UCSD-AML1 (cell line): ENCODE measurements around the gene NR1I3.
"Not testable (repeated sequence)": the region's sequence is repeated elsewhere in the genome, so short reads cannot be mapped to it uniquely, and the experiment has no call there.

Experiments
- DNase-seq: peaks from one replicate; lab custom pipeline; 2025; ENCODE audit not compliant: unreplicated experiment; lab: John Stamatoyannopoulos, UW

Gene NR1I3

GRCh38 chr1:161250829-161251228 lies 12.8 kb upstream of the NR1I3 start:
- no peak for DNase-seq

- not testable (repeated sequence) for DNase-seq
Measured at GRCh38 chr1:161250100-161250499, 12.1 kb upstream of the NR1I3 start.

GRCh38 chr1:161244888-161245287 lies 6.9 kb upstream of the NR1I3 start:
- no peak for DNase-seq

- DNase-seq, result no peak
Measured at GRCh38 chr1:161242313-161242712, 4.3 kb upstream of the NR1I3 start.

DNA sequence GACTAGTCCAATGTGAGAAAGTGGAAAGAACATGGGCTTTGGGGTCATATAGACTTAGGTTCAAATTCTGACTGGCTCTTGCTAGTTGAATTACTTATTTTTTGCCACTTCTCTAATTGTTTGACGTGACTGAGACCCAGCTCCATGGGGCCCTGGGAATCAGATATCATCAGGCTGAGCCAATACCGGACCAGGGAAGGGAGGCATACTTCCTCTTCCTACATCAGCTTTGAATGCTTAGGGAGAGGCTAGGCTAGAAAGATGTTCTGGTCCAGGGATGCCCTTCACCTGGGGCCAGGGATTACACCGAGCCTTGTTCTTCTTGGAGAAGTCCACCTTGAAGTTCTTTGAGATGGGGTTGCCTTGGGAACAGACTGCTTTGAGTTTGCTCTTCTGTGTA lies 3.7 kb upstream of the NR1I3 start:
- peak; percentile 30 for DNase-seq

GRCh38 chr1:161235957-161236775 lies 1.8 kb downstream of the NR1I3 start:
- DNase-seq, result no peak

- no peak for DNase-seq
Measured at GRCh38 chr1:161233102-161233501, 4.9 kb downstream of the NR1I3 start.

GRCh38 chr1:161230762-161231161 lies 7.2 kb downstream of the NR1I3 start:
- DNase-seq, result no peak

- DNase-seq, result no peak
Measured at GRCh38 chr1:161229896-161230295, 8.1 kb downstream of the NR1I3 start.

GRCh38 chr1:161228032-161228431 lies 10.0 kb downstream of the NR1I3 start:
- DNase-seq, result no peak

- DNase-seq, result peak; percentile 83
Measured at GRCh38 chr1:161227196-161227871, 10.7 kb downstream of the NR1I3 start.

GRCh38 chr1:161226759-161227158 lies 11.2 kb downstream of the NR1I3 start:
- no peak for DNase-seq

DNA sequence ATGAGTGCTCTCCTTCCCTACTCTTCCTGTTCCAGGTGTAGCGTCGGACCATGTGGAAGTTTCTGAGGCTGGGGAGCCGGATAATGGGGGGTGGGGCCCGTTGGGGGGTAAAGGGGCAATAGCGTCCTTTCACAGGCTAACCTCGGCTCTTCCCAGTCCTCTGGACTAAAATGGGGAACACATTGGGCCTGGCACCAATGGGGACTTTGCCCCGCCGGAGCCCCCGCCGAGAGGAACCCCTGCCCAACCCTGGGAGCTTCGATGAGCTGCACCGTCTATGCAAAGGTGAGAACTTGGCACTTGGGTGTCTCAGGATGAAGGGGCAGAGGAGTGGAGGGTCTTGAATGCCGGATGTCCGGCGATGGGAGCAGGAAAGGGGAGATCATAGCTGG lies 11.7 kb downstream of the NR1I3 start:
- DNase-seq, result no peak

DNA sequence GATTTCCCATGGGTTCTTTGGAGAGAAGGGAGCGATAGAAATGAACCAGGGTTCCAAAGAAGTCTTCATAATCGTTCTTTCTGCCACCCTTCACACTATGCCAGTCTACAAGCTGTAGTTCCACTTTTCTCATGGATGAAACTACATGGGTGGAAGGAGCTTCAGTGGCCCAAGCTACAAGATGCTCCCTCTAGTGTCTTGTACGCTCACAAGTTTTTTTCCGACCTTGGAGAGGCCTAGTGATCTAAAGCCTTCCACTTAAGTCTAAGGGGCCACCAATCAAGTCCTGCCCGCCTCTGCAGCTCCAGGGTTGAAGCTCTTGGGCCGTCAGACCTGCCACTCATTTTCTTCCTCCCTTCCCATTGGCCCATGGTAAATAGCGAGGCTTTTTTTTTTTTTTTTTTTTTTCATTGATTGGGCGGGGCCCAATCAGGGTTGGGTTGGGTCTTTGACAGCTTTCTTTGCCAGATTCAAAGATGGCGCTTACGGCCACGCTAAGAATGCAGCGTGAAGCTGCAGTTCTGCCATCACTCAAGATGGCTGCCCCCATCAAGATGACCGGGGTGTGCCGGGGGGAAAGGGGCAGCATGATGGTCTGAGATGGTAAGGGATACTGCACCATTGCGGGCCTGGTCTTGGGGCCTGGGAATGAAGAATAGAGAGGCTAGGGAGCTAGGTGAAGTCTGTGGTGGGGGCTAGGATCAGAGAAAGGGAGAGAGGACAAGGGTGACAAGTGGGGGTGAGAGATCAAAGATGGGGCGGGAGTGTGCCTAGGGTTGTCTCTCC lies 12.3 kb downstream of the NR1I3 start, which contains the start of gene TOMM40L:
TSS of gene TOMM40L (plus strand) at position 527 of the 786 bp plus-strand sequence. CDS start 430 bp downstream, outside the sequence.
- DNase-seq, result peak; percentile 90

DNA sequence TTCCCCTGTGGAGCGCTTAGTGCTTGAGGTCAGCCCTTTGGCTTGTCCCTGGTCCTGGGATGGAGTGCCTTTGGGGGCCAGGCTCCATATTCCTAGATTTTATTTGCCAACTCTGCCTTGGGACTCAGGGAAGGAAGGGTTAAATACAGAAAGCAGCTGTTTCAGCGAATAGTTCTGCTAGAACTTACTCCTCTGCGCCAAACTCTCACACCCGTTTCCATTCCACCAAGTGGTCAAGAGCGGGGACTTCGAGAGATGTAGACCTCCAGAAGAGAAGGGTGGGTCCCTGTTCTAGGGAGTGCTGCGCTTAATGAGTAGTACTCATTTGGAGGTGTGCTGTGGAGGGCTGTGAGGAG lies 12.8 kb downstream of the NR1I3 start:
- DNase-seq, result no peak

DNA sequence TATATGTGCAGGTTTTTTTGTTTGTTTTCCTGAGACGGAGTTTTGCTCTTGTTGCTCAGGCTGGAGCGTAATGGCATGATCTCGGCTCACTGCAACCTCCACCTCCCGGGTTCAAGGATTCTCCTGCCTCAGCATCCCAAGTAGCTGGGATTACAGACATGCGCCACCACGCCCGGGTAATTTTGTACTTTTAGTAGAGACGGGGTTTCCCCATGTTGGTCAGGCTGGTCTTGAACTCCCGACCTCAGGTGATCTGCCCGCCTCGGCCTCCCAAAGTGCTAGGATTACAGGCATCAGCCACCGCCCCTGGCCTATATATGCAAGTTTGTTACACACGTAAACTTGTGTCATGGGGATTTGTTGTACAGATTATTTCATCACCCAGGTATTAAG lies 13.3 kb downstream of the NR1I3 start:
- not testable (repeated sequence) for DNase-seq

DNA sequence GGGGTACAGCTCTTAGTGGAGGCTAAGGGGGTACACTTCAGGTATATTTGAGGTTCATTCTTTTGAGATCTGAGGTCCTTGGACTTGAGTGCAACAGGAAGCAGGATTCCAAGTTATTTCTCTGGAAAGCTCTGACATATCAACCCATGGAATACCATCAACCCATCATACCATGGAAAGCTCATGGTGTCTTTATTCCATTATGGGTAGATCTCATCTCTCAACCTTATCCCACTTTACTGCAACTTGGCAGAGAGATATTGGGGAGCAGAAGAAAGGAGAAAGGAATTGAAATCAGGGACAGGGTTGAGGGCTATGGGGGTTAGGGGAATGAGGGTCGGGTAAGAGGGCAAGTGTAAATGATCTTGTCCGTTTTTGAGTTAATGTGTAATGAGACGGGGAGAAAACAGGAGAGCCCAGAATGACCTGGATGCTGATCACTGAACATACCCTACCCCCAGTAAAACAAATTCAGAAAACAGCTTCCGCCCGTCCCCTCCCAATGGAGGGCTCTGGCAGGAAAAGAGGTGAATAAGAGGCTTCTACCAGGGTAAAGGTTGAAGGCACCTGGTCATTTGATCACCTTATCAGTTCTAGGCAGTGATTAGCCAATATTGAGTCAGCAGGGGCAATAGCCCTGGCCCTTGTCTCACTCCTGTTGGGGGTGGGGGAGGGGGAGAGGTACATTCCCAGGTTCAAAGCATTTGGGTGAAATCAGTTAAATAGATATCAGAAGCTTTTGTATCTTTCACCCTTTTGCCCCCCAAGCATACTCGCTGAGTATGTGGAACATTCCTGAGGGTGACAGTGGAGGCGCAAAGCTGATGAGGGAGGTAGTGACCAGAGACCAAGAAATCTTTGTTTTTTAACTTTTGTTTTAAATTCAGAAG lies 14.0 kb downstream of the NR1I3 start:
- no peak for DNase-seq

DNA sequence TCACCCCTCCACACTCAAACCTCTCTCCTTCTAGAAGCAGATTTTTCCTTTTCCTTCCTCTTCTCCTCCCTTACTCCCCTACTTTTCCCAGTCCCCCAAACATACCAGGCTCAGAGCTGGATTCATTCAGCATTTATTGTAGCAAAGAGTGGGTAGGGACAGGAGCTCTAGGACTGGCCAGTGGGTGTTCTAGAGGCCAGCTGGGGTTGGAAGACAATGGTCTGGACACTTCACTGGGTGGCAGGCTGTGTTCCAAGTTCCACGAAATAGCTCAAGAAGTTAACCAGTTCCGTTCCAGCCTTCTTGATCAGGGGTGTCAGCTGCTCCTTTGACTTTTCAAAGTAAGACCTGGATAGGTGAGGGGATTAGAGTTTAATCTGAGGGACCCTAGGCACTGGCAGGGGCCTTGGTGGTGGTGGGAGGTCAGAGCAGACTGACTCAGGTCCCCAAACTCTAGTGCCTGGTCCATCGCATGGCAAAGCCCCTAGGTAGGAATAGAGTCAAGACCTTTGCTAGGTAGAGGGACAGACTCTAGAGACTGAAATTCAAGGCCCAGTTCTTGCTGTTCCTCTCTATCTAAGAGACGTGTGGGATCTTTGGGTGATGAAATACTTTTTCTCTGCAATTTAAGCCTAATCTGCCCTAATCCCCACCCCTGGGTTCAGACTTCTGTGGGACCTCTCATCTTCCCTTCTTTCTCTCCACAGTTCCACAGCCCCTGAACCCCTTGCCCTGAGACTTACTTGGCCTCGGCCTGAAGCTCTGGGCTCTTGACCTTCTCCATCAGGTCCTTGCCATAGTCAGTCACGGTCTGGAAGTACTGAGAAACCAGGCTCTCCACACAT lies 15.6 kb downstream of the NR1I3 start:
- DNase-seq, result no peak

- no peak for DNase-seq
Measured at GRCh38 chr1:161220002-161220401, 18.0 kb downstream of the NR1I3 start.
